Choroid plexus epithelial cell (primary cell): ENCODE results near the gene FCRLA.
A peak's percentile ranks its signal among the peaks of the same experiment; 100 is the strongest.
"Not testable (repeated sequence)": the region's sequence is repeated elsewhere in the genome, so short reads cannot be mapped to it uniquely, and the experiment has no call there.

Source experiments
- DNase-seq: peaks from one replicate; pipeline ENCODE4 v3.0.0-alpha.2; 2010; ENCODE audit warnings: low read depth
- H3K4me3 ChIP-seq: 2 replicates; pipeline ENCODE4 v1.5.1; 2011; ENCODE audit warnings: low read depth, mild to moderate bottlenecking, control low read depth, low read length, moderate library complexity
- CTCF ChIP-seq: conservative IDR thresholded peaks from 2 replicates; pipeline ENCODE4 v1.5.1; 2011; ENCODE audit warnings: low read depth, mild to moderate bottlenecking, control low read depth, inconsistent platforms, low read length, moderate library complexity

FCRLA gene

GRCh38 chr1:161706482-161707347 is at the start of gene FCRLA:
FCRLA (plus strand) TSS chr1:161707229; CDS start chr1:161707265, 36 bp downstream.
- peak; percentile 67 for DNase-seq
- no peak within 1 kb of the TSS for H3K4me3 ChIP-seq
- TF ChIP-seq CTCF = no peak

DNA sequence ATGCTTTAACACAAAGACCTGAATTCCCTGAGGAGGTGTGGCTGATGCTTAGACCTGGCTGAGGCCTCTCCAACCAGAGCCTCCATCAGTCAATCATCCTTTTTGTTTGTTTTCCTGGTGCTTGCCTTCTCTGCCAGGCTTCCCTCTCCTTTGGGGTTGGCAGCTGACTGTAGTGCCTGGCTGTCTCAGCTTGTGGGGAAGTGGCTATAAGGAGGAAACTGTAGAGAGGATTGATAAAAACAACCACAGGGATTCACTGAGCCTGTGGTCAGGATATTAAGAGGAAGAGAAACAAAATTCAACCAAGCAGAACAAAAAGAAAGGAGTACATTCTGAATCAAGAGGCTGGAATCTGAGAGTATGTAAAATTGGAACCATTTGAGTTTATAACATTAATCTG is 48.5 kb upstream of the FCRLA start:
- DNase-seq, H3K4me3 ChIP-seq: not testable (repeated sequence)

DNA sequence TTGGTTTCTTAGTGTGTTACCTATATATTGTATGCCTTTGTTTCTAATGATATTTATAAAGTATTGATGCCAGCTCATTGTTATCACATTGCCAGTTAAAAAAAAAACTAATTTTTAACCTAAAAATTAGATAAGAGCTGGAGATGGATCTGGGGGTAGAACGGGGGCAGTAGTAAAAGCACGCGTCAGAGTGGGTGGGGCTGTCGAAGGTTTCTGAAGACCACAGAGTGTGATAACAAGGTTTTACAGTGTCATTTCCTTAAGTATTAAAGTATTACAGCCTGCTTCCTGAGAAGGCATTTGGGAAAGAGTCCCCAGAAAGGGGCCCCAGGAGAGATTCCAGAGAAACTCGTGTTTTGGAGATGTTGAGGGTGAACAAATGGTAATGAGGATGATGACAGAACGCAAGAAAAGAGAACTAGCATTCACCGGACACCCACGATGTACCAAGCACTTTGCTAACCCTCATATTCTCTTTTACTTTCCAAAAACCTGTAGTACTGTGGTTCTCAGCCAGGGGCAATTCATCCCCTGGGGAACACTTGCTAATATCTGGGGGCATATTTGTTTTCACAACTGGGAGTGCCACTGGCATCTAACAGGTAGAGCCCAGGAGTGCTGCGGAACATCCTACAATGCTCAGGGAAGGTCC is 45.2 kb upstream of the FCRLA start:
- not testable (repeated sequence) for DNase-seq

GRCh38 chr1:161662684-161663339 is 44.2 kb upstream of the FCRLA start, which contains the start of gene FCGR2B:
FCGR2B (plus strand) TSS chr1:161663143; CDS start chr1:161663242, 99 bp downstream.
- DNase-seq, H3K4me3 ChIP-seq: not testable (repeated sequence)

More for the DNA sequence above, 45.2 kb upstream of the FCRLA start:
- H3K4me3 ChIP-seq = not testable (repeated sequence)

- H3K4me3 ChIP-seq, DNase-seq: not testable (repeated sequence)
Measured at GRCh38 chr1:161663569-161663968, 43.5 kb upstream of the FCRLA start.

- H3K4me3 ChIP-seq, DNase-seq: not testable (repeated sequence)
Measured at GRCh38 chr1:161664689-161665088, 42.3 kb upstream of the FCRLA start.

- not testable (repeated sequence) for H3K4me3 ChIP-seq
Measured at GRCh38 chr1:161671045-161672020, 35.7 kb upstream of the FCRLA start.

GRCh38 chr1:161673437-161673836 is 33.6 kb upstream of the FCRLA start:
- not testable (repeated sequence) for H3K4me3 ChIP-seq
- peak; percentile 4 for DNase-seq

More at GRCh38 chr1:161671045-161672020, 35.7 kb upstream of the FCRLA start:
- peak; percentile 24 for DNase-seq

DNA sequence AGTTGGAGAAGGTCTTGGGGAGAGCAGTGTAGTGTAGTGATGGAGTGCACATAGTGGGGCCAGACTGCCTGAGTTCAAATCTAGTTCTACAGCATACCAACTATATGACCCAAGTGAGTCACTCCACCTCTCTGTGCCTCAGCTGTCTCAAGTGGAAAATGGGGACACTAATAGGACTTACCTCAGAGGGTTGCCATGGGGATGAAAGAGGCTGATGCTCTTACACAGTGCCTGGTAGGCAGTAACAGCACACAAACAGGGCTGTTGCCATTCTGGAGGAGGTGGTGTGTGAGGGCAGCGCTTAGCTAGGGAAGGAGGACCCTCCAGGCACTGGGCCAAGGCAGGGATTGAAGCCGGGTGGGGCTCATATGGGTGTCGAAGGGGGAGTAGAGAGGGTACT is 32.6 kb upstream of the FCRLA start:
- not testable (repeated sequence) for DNase-seq, H3K4me3 ChIP-seq

DNA sequence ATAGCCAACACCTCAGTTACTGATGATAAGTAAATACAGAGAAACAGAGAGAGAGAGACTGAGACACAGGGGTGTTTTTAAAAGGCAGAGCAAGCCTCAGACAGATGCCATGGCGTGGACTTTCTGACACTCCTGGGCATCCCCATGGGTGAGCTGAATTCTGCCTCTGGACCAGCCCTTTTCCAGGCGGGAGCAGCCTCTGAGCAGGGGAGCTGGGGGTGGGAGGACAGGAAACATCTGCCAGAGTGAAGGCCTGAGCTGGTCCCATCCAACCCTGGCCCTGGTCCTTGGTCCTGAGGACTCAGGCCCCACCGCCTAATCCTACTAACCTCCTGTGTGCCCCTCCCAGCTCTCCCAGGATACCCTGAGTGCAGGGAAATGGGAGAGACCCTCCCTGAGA is 32.1 kb upstream of the FCRLA start:
- not testable (repeated sequence) for DNase-seq

DNA sequence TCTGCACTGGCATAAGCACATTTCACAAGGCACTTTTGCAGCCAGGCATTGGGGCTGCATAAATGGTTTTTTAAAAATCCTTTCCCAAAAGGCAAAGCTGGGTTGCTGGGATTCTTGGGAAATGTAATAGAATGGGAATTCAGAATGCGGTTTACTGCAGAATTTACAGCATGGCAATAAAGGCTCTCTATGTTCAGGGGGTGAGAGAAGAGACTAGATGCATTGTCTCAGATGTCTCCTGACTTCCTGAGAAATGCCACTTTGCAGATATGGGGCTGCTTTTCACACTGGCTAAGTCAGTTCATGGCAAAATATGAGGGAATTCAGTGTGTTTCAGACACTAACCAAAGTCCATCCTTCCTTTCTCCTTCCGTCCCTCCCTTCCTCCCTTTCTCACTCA is 30.6 kb upstream of the FCRLA start:
- TF ChIP-seq CTCF = no peak
- no peak overlapping the region for H3K4me3 ChIP-seq
- no peak for DNase-seq

More for the DNA sequence above, 32.1 kb upstream of the FCRLA start:
- H3K4me3 ChIP-seq = not testable (repeated sequence)
